Measurements from ENCODE around the gene RFXANK. TPM values are rescaled to one million over a fixed set of nuclear protein-coding genes. Genes with fewer than 3 reads are reported as not detected.

Gene RFXANK
- total RNA-seq, 1 experiment from 2014 or later = 78.7 TPM

- DNase-seq (ENCODE audit: low spot score) (no peak), ATAC-seq (no peak)
- Mint-ChIP-seq H3K36me3 (peaks cover 1% of the 10 kb centered on the region; the same call in 1 of the 2 replicates), H3K27me3 (ENCODE audit: low read depth) (peaks cover 39% of the 10 kb centered on the region), H3K27ac (no peak overlapping the region), H3K9me3 (peaks cover 20% of the 10 kb centered on the region), H3K4me3 (no peak overlapping the region), H3K4me1 (no peaks in the 10 kb centered on the region; the same call in 1 of the 2 replicates)
- TF ChIP-seq FOXK1 (CRISPR knock-in tag; IDR thresholded peaks at IDR 0.05) (no peak), ZMAT4 (CRISPR knock-in tag; IDR thresholded peaks at IDR 0.05) (no peak), ATF1 (CRISPR knock-in tag; IDR thresholded peaks at IDR 0.05) (no peak), HMGXB4 (CRISPR knock-in tag; IDR thresholded peaks at IDR 0.05) (no peak), TP53 (CRISPR knock-in tag; IDR thresholded peaks at IDR 0.05) (no peak), RORB (CRISPR knock-in tag; IDR thresholded peaks at IDR 0.05) (no peak), OVOL2 (CRISPR knock-in tag; IDR thresholded peaks at IDR 0.05; ENCODE audit: borderline replicate concordance) (no peak), E2F4 (CRISPR knock-in tag; IDR thresholded peaks at IDR 0.05; ENCODE audit: borderline replicate concordance, low read depth) (no peak)
- ChIA-PET CTCF (interaction anchor here (0.6 to 1.4 kb wide), 6 partner anchors 25 to 278 kb away, joined by 3 to 4 read pairs (median 3); no protein-coding TSS in a partner anchor), POLR2A (interaction anchor here (0.7 kb wide), 1 partner anchor 20 kb away, joined by 3 read pairs; no protein-coding TSS in a partner anchor)
Observed at GRCh38 chr19:19230999-19231398, 38.9 kb downstream of the RFXANK start.

- H3K27me3 Mint-ChIP-seq (ENCODE audit: low read depth) = peaks cover 40% of the 10 kb centered on the region
- no peak for DNase-seq (ENCODE audit: low spot score)
- no peak overlapping the region for H3K4me3 Mint-ChIP-seq
- H3K36me3 Mint-ChIP-seq = peaks cover 4% of the 10 kb centered on the region
- ChIA-PET POLR2A (no interaction called here), CTCF (interaction anchor here (1.3 to 1.4 kb wide), 2 partner anchors 26 to 111 kb away, joined by 3 read pairs; no protein-coding TSS in a partner anchor)
- no peaks in the 10 kb centered on the region for H3K4me1 Mint-ChIP-seq
- no peak overlapping the region for H3K27ac Mint-ChIP-seq
- peaks cover 26% of the 10 kb centered on the region for H3K9me3 Mint-ChIP-seq
- no peak for TF ChIP-seq PRDM15 (CRISPR knock-in tag; IDR thresholded peaks at IDR 0.05)
- TF ChIP-seq HMGXB4 (CRISPR knock-in tag; IDR thresholded peaks at IDR 0.05) = no peak
- TF ChIP-seq MYBL2 (CRISPR knock-in tag; IDR thresholded peaks at IDR 0.05) = no peak
- no peak for TF ChIP-seq GTF2I (CRISPR knock-in tag; conservative IDR thresholded peaks at IDR 0.05)
- no peak for TF ChIP-seq AFF4 (CRISPR knock-in tag; IDR thresholded peaks at IDR 0.05; ENCODE audit: borderline replicate concordance)
- TF ChIP-seq ZNF423 (CRISPR knock-in tag; IDR thresholded peaks at IDR 0.05) = no peak
- TF ChIP-seq STAT6 (CRISPR knock-in tag; conservative IDR thresholded peaks at IDR 0.05; ENCODE audit: low read depth) = no peak
- no peak for ATAC-seq
Observed at GRCh38 chr19:19232261-19232721, 40.2 kb downstream of the RFXANK start.
